GM12873 (cell line): ENCODE results near the gene SDK1.

Source experiments
- CTCF ChIP-seq: IDR thresholded peaks from 2 replicates; pipeline ENCODE4 v1.5.1; 2012; ENCODE audit warnings: low read depth, mild to moderate bottlenecking, moderate library complexity, low read length, control low read depth; ENCODE audit not compliant: insufficient read depth; ENCODE audit errors: missing control alignments

SDK1 gene

DNA sequence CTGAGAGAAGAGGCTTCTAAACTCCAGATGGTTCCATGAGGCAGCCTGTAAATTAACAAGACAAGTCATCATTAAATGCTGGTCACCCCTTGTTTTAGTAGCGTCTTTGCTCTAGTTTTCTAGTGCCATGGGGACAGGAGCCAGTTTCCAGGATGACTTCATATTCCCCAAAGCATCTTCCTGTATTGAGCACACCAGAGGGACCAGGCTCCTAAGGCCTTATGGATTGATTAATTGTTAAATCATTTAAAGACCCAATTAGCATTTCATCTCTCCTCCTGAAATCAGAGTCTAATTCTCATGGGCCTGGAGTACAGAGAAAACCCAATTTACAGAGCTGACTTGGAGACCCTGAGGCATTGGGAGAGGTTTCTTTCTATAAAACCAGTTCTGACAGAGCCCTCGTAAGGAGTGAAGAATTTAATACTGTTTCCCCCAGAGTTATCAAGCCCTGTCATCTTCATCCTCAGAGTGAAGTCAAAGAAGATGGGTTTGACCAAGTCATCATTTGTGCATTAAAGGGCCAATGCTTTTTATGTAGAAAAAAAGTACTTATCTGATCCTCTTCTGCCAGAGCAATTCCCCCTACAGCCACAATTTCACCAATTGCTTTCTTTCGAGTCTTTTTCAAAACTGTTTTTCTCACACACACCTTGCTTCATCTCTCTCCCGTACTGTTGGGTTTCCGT, 678.7 kb downstream of the SDK1 start:
- no peak for TF ChIP-seq CTCF

- TF ChIP-seq CTCF, result no peak
Measured at GRCh38 chr7:3980300-3980643, 679.2 kb downstream of the SDK1 start.

DNA sequence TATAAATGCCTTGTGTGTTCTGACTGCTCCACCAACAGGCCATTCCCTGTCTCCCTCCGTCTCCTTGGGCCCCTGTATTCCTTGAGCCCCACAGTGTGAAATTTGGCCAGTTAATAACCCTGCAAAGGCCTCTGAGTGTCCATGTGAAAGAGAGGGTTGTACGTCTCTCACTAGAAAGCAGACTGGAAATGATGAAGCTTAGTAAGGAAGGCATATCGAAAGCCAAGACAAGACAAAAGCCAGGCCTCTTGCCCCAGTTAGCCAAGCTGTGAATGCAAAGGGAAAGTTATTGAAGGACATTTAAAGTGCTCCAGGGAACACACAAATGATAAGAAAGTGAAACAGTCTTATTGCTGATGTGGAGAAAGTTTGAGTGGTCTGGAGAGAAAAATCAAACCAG, 680.2 kb downstream of the SDK1 start:
- no peak for TF ChIP-seq CTCF

DNA sequence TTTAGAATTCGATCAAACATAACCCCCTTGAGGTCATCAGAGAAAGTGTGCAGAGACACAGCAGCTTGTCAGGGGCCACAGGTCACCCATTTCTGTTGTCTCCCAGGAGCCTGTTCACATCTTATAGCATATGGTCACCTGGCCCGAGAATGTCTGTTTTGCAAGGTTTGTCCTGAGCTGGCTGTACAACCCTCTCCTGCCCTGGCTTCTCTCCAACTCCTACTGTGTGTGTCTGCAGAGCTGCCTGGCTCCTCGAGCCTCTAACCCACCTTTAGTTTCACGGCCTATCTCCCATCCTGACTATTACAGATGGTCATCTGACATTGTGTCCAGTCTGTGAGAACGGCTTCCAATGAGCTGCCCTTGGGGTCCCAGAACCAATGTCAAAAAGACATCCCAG, 683.4 kb downstream of the SDK1 start:
- TF ChIP-seq CTCF, result no peak

DNA sequence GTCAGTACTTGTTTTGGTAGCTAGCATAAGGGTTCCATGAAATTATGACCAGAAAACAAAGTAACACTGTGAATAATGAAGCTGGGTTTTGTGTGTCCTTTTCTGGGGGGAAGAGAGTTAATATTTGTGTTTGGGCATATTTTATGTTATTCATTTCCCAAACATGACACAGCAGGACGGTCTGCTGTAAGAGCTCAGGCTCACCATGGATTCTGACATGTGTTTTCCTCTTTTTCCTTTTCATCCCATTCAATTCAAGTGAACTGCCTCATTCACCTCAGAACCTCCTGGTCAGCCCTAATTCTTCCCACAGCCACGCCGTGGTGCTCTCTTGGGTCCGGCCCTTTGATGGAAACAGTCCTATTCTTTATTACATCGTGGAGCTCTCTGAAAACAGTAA, 685.9 kb downstream of the SDK1 start:
- no peak for TF ChIP-seq CTCF

DNA sequence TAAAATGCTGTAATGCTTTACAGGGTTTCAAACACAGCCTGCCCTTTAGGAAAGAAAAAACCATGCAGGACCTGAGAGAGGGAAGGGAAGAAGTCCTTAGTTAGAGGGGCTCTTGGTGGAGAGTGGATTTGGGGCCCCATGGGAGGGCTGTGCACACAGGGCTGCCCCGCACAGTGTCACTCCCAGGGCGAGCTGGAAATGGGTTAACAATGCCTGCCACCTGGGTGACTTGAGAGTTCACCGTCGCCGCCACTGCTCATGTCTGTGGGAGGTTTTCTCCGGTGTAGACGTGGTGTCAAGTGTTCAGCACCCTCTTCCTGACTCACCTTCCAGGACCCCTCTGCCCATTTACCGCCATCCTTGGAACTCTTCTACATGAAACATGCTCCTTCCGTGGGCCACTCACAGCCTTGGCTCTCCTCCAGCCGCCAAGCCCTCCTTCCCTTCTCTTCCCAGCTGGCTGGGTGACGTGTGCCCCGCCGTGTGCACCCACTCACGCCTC, 686.4 kb downstream of the SDK1 start:
- TF ChIP-seq CTCF, result no peak

- TF ChIP-seq CTCF, result no peak
Measured at GRCh38 chr7:3989723-3990122, 688.7 kb downstream of the SDK1 start.
